A673 (cell line): ENCODE measurements around the gene TRERF1. TPM values are rescaled to one million over a fixed set of nuclear protein-coding genes. Genes with fewer than 3 reads are reported as not detected.

ENCODE experiments used
- BruUV-seq: library from RNA; stranded (reverse); fragments of 400-500 nt; replicated peaks from 2 replicates; lab custom pipeline; 2021; lab: Mats Ljungman, UMichigan
- CTCF ChIA-PET: fragments of 300-600 bp; sonication (Branson Sonifier 250); formaldehyde crosslinking; loops from one replicate; lab custom pipeline; 2022; ENCODE audit warnings: antibody characterized with exemption; lab: Charles Lee
- POLR2A ChIA-PET: fragments of 300-600 bp; sonication (Branson Sonifier 250); formaldehyde crosslinking; loops from one replicate; lab custom pipeline; 2022; ENCODE audit warnings: antibody characterized with exemption; ENCODE audit not compliant: low non-redundant PET; lab: Charles Lee
- DNase-seq: peaks from one replicate; pipeline ENCODE4 v3.0.0-alpha.2; 2015; ENCODE audit warnings: low spot score
- H3K27ac ChIP-seq: fragments of 200-600 bp; sonication (generic); 2 replicates; pipeline ENCODE4 v1.5.1; 2016; ENCODE audit warnings: mixed run types, low read depth, mild to moderate bottlenecking, mixed read lengths, antibody characterized with exemption, low read length; ENCODE audit not compliant: poor library complexity, severe bottlenecking
- H3K27me3 ChIP-seq: fragments of 200-600 bp; sonication (generic); replicated peaks from 2 replicates; pipeline ENCODE4 v1.6.1; 2017; ENCODE audit warnings: mixed run types, low read depth, mild to moderate bottlenecking, mixed read lengths, antibody characterized with exemption, low read length; ENCODE audit not compliant: insufficient read depth, poor library complexity
- H3K36me3 ChIP-seq: fragments of 200-600 bp; sonication (generic); 2 replicates; pipeline ENCODE4 v1.6.1; 2016; ENCODE audit warnings: mixed run types, mild to moderate bottlenecking, mixed read lengths, antibody characterized with exemption, low read length; ENCODE audit not compliant: insufficient read depth, poor library complexity, severe bottlenecking
- H3K4me1 ChIP-seq: fragments of 200-600 bp; sonication (generic); 2 replicates; pipeline ENCODE4 v1.6.1; 2017; ENCODE audit warnings: mixed run types, mild to moderate bottlenecking, mixed read lengths, antibody characterized with exemption, low read length; ENCODE audit not compliant: insufficient read depth, poor library complexity, severe bottlenecking
- H3K4me3 ChIP-seq: fragments of 200-600 bp; sonication (generic); 2 replicates; pipeline ENCODE4 v1.5.1; 2016; ENCODE audit warnings: low read depth, mixed run types, mild to moderate bottlenecking, mixed read lengths, low read length; ENCODE audit not compliant: poor library complexity, severe bottlenecking
- H3K9me3 ChIP-seq: fragments of 200-600 bp; sonication (generic); 2 replicates; pipeline ENCODE4 v1.6.1; 2016; ENCODE audit warnings: mixed run types, low read depth, mild to moderate bottlenecking, mixed read lengths, antibody characterized with exemption, low read length; ENCODE audit not compliant: poor library complexity, severe bottlenecking
- EZH2 ChIP-seq: fragments of 200-600 bp; sonication (generic); IDR thresholded peaks from 2 replicates; pipeline ENCODE4 v1.6.1; 2017; ENCODE audit warnings: borderline replicate concordance, low read depth, mild to moderate bottlenecking, mixed read lengths, antibody characterized with exemption, low read length; ENCODE audit not compliant: poor library complexity, severe bottlenecking
- intact Hi-C: fragments of 100-400 bp; cut with micrococcal nuclease; formaldehyde crosslinking; loops from one replicate; pipeline ENCODE4 v1.10.0; 2022; ENCODE audit not compliant: unreplicated experiment
- total RNA-seq: library from RNA; stranded (reverse); gene quantifications from 2 replicates; pipeline ENCODE4 v1.2.3, GENCODE V29; 2021
- TF ChIP-seq, protein P1 (sequence below): fragments of 300-800, 200-600 bp; sonication (generic); conservative IDR thresholded peaks from 2 replicates; pipeline ENCODE4 v1.5.1; 2017; ENCODE audit warnings: low read depth, mild to moderate bottlenecking, antibody characterized with exemption, low read length, moderate library complexity, mixed read lengths

The TRERF1 gene
- total RNA-seq, 1 experiment from 2014 or later = 9.5 TPM

DNA sequence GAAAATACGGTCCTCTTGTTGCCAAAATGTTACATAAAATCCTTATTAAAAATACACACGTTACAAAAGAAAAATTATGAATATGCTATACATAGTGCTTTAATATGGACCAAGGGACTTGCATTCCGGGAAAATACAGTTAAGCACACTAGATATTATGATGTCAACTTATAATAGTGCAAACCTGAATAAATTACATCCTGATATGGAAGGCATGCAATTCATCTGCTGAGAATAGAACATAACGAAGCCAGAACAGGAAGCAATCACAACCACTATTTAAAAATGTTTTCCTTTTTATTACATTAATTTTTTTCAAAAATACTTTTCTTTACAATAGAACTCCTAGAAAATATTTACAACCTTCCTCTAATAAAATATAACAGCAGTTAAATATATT lies 226.3 kb downstream of the TRERF1 start:
- ChIA-PET CTCF (no interaction called here), POLR2A (interaction anchor here (0.6 kb wide), 1 partner anchor 812 kb away, joined by 6 read pairs; no protein-coding TSS in a partner anchor)
- Histone ChIP-seq H3K4me1 (no peaks in the 10 kb centered on the region), H3K27ac (no peak overlapping the region), H3K27me3 (no peaks in the 10 kb centered on the region), H3K4me3 (no peak overlapping the region), H3K36me3 (no peaks in the 10 kb centered on the region), H3K9me3 (no peaks in the 10 kb centered on the region)
- no peak for DNase-seq
- BruUV-seq = no TSS peak
- no peak for TF ChIP-seq EZH2
- TF ChIP-seq, protein P1, sequence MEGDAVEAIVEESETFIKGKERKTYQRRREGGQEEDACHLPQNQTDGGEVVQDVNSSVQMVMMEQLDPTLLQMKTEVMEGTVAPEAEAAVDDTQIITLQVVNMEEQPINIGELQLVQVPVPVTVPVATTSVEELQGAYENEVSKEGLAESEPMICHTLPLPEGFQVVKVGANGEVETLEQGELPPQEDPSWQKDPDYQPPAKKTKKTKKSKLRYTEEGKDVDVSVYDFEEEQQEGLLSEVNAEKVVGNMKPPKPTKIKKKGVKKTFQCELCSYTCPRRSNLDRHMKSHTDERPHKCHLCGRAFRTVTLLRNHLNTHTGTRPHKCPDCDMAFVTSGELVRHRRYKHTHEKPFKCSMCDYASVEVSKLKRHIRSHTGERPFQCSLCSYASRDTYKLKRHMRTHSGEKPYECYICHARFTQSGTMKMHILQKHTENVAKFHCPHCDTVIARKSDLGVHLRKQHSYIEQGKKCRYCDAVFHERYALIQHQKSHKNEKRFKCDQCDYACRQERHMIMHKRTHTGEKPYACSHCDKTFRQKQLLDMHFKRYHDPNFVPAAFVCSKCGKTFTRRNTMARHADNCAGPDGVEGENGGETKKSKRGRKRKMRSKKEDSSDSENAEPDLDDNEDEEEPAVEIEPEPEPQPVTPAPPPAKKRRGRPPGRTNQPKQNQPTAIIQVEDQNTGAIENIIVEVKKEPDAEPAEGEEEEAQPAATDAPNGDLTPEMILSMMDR = no peak
- intact Hi-C loops = no loop called here

DNA sequence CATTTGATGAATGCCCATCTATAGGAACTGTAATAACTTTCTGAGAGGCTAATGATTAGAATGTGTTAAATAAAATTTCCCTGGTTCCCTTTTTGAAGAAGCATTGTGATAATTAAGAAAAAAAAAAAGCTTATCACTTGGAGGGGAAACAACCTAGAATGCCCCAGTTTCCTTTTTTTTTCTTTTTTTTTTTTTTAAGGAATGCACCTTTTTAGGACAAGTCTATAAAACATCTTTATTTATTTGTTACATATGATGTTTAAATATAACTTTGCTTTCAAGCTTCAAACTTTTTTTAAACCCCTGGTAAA lies 226.7 kb downstream of the TRERF1 start:
- Histone ChIP-seq H3K36me3 (no peaks in the 10 kb centered on the region), H3K27ac (no peak overlapping the region), H3K27me3 (no peaks in the 10 kb centered on the region), H3K4me1 (no peaks in the 10 kb centered on the region), H3K9me3 (no peaks in the 10 kb centered on the region), H3K4me3 (no peak overlapping the region)
- no peak for TF ChIP-seq EZH2
- TF ChIP-seq, protein P1 = no peak
- BruUV-seq = no TSS peak
- CTCF ChIA-PET = interaction anchor here (0.6 kb wide), 1 partner anchor 490 kb away, joined by 3 read pairs; no protein-coding TSS in a partner anchor
- intact Hi-C loops = no loop called here
- DNase-seq = no peak
- POLR2A ChIA-PET = interaction anchor here (0.6 kb wide), 1 partner anchor 812 kb away, joined by 6 read pairs; no protein-coding TSS in a partner anchor

DNA sequence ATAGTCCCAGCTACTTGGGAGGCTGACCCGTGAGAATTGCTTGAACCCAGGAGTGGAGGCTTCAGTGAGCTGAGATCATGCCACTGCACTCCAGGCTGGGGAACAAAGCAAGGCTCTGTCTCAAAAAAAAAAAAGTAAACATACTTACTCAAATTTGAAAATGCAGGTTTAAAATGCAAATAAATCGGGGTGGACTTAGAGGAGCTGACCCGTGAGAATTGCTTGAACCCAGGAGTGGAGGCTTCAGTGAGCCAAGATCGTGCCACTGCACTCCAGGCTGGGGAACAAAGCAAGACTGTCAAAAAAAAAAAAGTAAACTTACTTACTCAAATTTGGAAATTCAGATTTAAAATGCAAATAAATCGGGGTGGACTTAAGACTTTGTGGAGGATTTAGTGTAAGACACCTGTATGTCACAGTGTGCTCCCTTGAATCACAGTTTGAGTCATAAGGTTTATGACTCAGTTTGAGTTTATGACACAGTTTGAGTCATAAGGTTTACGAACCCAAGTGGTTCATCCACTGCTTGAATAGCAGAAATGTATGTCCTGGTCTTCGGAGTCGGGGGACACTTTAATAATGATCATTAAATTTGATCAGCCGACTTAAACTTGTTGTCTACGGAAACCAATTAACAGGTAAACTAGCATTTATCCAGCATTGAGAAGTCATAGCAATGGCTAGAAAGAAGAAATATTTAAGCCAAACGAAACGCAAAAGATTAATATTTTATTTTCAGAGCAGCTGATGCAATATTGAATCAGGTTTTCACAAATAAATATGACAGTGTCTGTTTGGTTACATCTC lies 227.3 kb downstream of the TRERF1 start:
- POLR2A ChIA-PET = no interaction called here
- Histone ChIP-seq H3K27ac (no peak overlapping the region), H3K36me3 (no peaks in the 10 kb centered on the region), H3K27me3 (no peaks in the 10 kb centered on the region), H3K9me3 (no peaks in the 10 kb centered on the region), H3K4me1 (no peaks in the 10 kb centered on the region), H3K4me3 (no peak overlapping the region)
- no TSS peak for BruUV-seq
- intact Hi-C loops = no loop called here
- TF ChIP-seq, protein P1 = no peak
- TF ChIP-seq EZH2 = no peak
- DNase-seq = no peak
- CTCF ChIA-PET = interaction anchor here (0.6 kb wide), 1 partner anchor 490 kb away, joined by 3 read pairs; no protein-coding TSS in a partner anchor
